Thyroid gland (tissue), 4 donors: ENCODE measurements around the gene ANKRD29.

Experiments
- POLR2A ChIP-seq, 2 donors: fragments of 450-650 bp; IDR thresholded peaks; one replicate each; pipeline ENCODE4 v1.6.1; 2017; ENCODE audit warnings: antibody characterized with exemption in 2 of 2, mild to moderate bottlenecking in 2 of 2, moderate library complexity in 1 of 2
- TF ChIP-seq, protein P1 (sequence below), 6 experiments: fragments of 200-600 bp in 3 of 6; fragments of 450-650 bp in 3 of 6; sonication (generic) in 3 of 6; IDR thresholded peaks; one replicate each; pipeline ENCODE4 v1.5.1; 2016 to 2019; ENCODE audit warnings: antibody characterized with exemption in 6 of 6, mild to moderate bottlenecking in 2 of 6, inconsistent platforms in 1 of 6, moderate library complexity in 1 of 6

GRCh38 chr18:23683671-23684070 lies 21.0 kb upstream of the ANKRD29 start:
- TF ChIP-seq, protein P1, sequence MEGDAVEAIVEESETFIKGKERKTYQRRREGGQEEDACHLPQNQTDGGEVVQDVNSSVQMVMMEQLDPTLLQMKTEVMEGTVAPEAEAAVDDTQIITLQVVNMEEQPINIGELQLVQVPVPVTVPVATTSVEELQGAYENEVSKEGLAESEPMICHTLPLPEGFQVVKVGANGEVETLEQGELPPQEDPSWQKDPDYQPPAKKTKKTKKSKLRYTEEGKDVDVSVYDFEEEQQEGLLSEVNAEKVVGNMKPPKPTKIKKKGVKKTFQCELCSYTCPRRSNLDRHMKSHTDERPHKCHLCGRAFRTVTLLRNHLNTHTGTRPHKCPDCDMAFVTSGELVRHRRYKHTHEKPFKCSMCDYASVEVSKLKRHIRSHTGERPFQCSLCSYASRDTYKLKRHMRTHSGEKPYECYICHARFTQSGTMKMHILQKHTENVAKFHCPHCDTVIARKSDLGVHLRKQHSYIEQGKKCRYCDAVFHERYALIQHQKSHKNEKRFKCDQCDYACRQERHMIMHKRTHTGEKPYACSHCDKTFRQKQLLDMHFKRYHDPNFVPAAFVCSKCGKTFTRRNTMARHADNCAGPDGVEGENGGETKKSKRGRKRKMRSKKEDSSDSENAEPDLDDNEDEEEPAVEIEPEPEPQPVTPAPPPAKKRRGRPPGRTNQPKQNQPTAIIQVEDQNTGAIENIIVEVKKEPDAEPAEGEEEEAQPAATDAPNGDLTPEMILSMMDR (IDR thresholded peaks at IDR 0.05), result no peak
- TF ChIP-seq POLR2A (IDR thresholded peaks at IDR 0.05), result no peak
